HCT116 (cell line): ENCODE measurements around the gene ZNF236. TPM values are rescaled to one million over a fixed set of nuclear protein-coding genes. Genes with fewer than 3 reads are reported as not detected.
A peak's percentile ranks its signal among the peaks of the same experiment; 100 is the strongest.

ENCODE experiments used
- ATAC-seq: fragments of 200-7000 bp; cut with Tn5 transposase; 2 replicates; pipeline ENCODE4 v1.9.1; 2020; ENCODE audit warnings: mild to moderate bottlenecking, moderate library complexity
- BruUV-seq: library from RNA; stranded (reverse); fragments of 400-500 nt; replicated peaks from 2 replicates; lab custom pipeline; 2021; lab: Mats Ljungman, UMichigan
- CTCF ChIA-PET: fragments of 300-600 bp; sonication (Branson Sonifier 250); formaldehyde crosslinking; loops from one replicate; lab custom pipeline; 2021; ENCODE audit warnings: antibody characterized with exemption; lab: Charles Lee
- POLR2A ChIA-PET: fragments of 300-600, 350-600 bp; sonication (Branson Sonifier 250); formaldehyde crosslinking; loops from one replicate; lab custom pipeline; 2021; ENCODE audit warnings: antibody characterized with exemption; lab: Charles Lee
- RAD21 ChIA-PET, 2 experiments: fragments of 300-600 bp; sonication (Branson Sonifier 250); formaldehyde crosslinking; loops; one replicate each; lab custom pipeline; 2023; ENCODE audit warnings: low total read pairs in 2 of 2; ENCODE audit not compliant: uncharacterized antibody in 2 of 2, unreplicated experiment in 2 of 2, low non-redundant PET in 1 of 2; lab: Charles Lee
- DNase-seq: peaks from one replicate; pipeline ENCODE4 v3.0.0-alpha.2; 2010; ENCODE audit warnings: low read depth, low spot score
- H2AFZ ChIP-seq: fragments of 200-600 bp; shearing (Covaris generic), sonication (generic); 2 replicates; pipeline ENCODE4 v1.6.1; 2017; ENCODE audit warnings: low read depth, mixed run types, mixed read lengths, antibody characterized with exemption, low read length; ENCODE audit not compliant: poor library complexity, severe bottlenecking
- H3K27ac ChIP-seq: 2 replicates; pipeline ENCODE4 v1.5.1; 2012; ENCODE audit warnings: low read depth, low read length
- H3K27me3 ChIP-seq: fragments of 200-600 bp; sonication (generic); 2 replicates; pipeline ENCODE4 v1.6.1; 2016; ENCODE audit warnings: mixed run types, low read length, mixed read lengths; ENCODE audit not compliant: insufficient read depth
- H3K36me3 ChIP-seq, 2 experiments: fragments of 200-500 bp in 1 of 2; fragments of 200-600 bp in 1 of 2; sonication (Bioruptor generic) in 1 of 2; sonication (generic) in 1 of 2; 2 replicates each; pipeline versions ENCODE4 v1.5.1 to v1.6.1; 2014 to 2016; ENCODE audit warnings: low read length in 2 of 2, inconsistent platforms in 1 of 2, mixed read lengths in 1 of 2, mixed run types in 1 of 2; ENCODE audit not compliant: insufficient read depth in 2 of 2, control insufficient read depth in 1 of 2
- H3K4me1 ChIP-seq, 2 experiments: fragments of 200-600 bp in 1 of 2; sonication (generic) in 1 of 2; 2 replicates each; pipeline versions ENCODE4 v1.5.1 to v1.6.1; 2012 to 2017; ENCODE audit warnings: low read length in 2 of 2, inconsistent platforms in 1 of 2, mild to moderate bottlenecking in 1 of 2, mixed read lengths in 1 of 2, mixed run types in 1 of 2, moderate library complexity in 1 of 2; ENCODE audit not compliant: insufficient read depth in 2 of 2, control insufficient read depth in 1 of 2
- H3K4me2 ChIP-seq: fragments of 200-600 bp; sonication (generic); 2 replicates; pipeline ENCODE4 v1.6.1; 2017; ENCODE audit warnings: mixed run types, low read length, mixed read lengths
- H3K4me3 ChIP-seq, 2 experiments: fragments of 200-600 bp in 1 of 2; sonication (generic) in 1 of 2; replicated peaks in 1 of 2; 2 replicates each; pipeline ENCODE4 v1.5.1; 2011 to 2016; ENCODE audit warnings: low read length in 2 of 2, control low read depth in 1 of 2, low read depth in 1 of 2, mild to moderate bottlenecking in 1 of 2, mixed read lengths in 1 of 2, mixed run types in 1 of 2
- H3K79me2 ChIP-seq: fragments of 200-600 bp; sonication (generic); 2 replicates; pipeline ENCODE4 v1.6.1; 2017; ENCODE audit warnings: mild to moderate bottlenecking, mixed run types, low read length, moderate library complexity, mixed read lengths; ENCODE audit not compliant: insufficient read depth
- H3K9ac ChIP-seq: fragments of 200-600 bp; sonication (generic); 2 replicates; pipeline ENCODE4 v1.6.1; 2016; ENCODE audit warnings: low read length, mixed read lengths
- H3K9me2 ChIP-seq: fragments of 200-600 bp; sonication (generic), shearing (Covaris generic); 2 replicates; pipeline ENCODE4 v1.6.1; 2017; ENCODE audit warnings: mixed run types, mild to moderate bottlenecking, moderate library complexity; ENCODE audit not compliant: insufficient read depth
- H3K9me3 ChIP-seq, 2 experiments: fragments of 200-500 bp in 1 of 2; fragments of 200-600 bp in 1 of 2; sonication (Bioruptor generic) in 1 of 2; sonication (generic) in 1 of 2; 2 replicates each; pipeline ENCODE4 v1.6.1; 2014 to 2017; ENCODE audit warnings: low read length in 2 of 2, mixed read lengths in 2 of 2, inconsistent platforms in 1 of 2, low read depth in 1 of 2, mild to moderate bottlenecking in 1 of 2, mixed run types in 1 of 2, moderate library complexity in 1 of 2; ENCODE audit not compliant: control insufficient read depth in 1 of 2, insufficient read depth in 1 of 2
- H4K20me1 ChIP-seq: fragments of 200-600 bp; sonication (generic), shearing (Covaris generic); 2 replicates; pipeline ENCODE4 v1.6.1; 2017; ENCODE audit warnings: mixed run types, mild to moderate bottlenecking, moderate library complexity; ENCODE audit not compliant: insufficient read depth
- EZH2 ChIP-seq: fragments of 200-600 bp; sonication (generic); IDR thresholded peaks from 2 replicates; pipeline ENCODE4 v1.6.1; 2017; ENCODE audit warnings: antibody characterized with exemption, mixed run types
- EZH2phosphoT487 ChIP-seq: fragments of 200-600 bp; IDR thresholded peaks from 2 replicates; pipeline ENCODE4 v1.6.1; 2018; ENCODE audit warnings: antibody characterized with exemption, borderline replicate concordance
- FOSL1 ChIP-seq: IDR thresholded peaks from 2 replicates; pipeline ENCODE4 v1.6.1; 2012; ENCODE audit warnings: low read depth
- REST ChIP-seq: IDR thresholded peaks from 2 replicates; pipeline ENCODE4 v1.6.1; 2012; ENCODE audit warnings: low read depth
- SP1 ChIP-seq: IDR thresholded peaks from 2 replicates; pipeline ENCODE4 v1.6.1; 2012; ENCODE audit warnings: low read depth
- TCF7L2 ChIP-seq: IDR thresholded peaks from 2 replicates; pipeline ENCODE4 v1.7.0; 2011; ENCODE audit warnings: borderline replicate concordance, inconsistent platforms; ENCODE audit not compliant: insufficient read depth, insufficient read length; ENCODE audit errors: extremely low read depth
- intact Hi-C: fragments of 100-400 bp; cut with micrococcal nuclease; formaldehyde crosslinking; loops from 2 replicates; pipeline ENCODE4 v1.10.0; 2022
- total RNA-seq: library from RNA; stranded (reverse); gene quantifications from one replicate; pipeline ENCODE4 v1.2.1, GENCODE V29; 2021; ENCODE audit not compliant: unreplicated experiment

Gene ZNF236
- total RNA-seq, 1 experiment from 2014 or later, result 15.0 TPM

GRCh38 chr18:76821356-76821874, 942 bp upstream of the ZNF236 start:
- peak overlapping the region; percentile 97 for H3K27ac ChIP-seq
- intact Hi-C loops, result loop anchor here (2.0 to 5.0 kb wide), 2 partner anchors 19 to 246 kb away; no protein-coding TSS in a partner anchor
- ChIA-PET POLR2A (no interaction called here), RAD21 (no interaction called here), CTCF (interaction anchor here (2.1 kb wide), 1 partner anchor 19 kb away, joined by 8 read pairs; no protein-coding TSS in a partner anchor)
- no peaks in the 10 kb centered on the region for H3K36me3 ChIP-seq
- H3K4me2 ChIP-seq, result peak overlapping the region; percentile 95
- BruUV-seq, result no TSS peak
- H3K27me3 ChIP-seq, result no peaks in the 10 kb centered on the region
- peak overlapping the region; percentile 75 to 92 for H3K4me3 ChIP-seq
- H3K4me1 ChIP-seq, result peaks cover 11 to 35% of the 10 kb centered on the region in 2 experiments
- peak overlapping the region; percentile 97 for H3K9ac ChIP-seq
- no peaks in the 10 kb centered on the region for H4K20me1 ChIP-seq
- TF ChIP-seq REST (no peak), TCF7L2 (no peak), FOSL1 (no peak), EZH2 (no peak), EZH2phosphoT487 (no peak), SP1 (no peak)
- no peaks in the 10 kb centered on the region for H3K9me3 ChIP-seq
- DNase-seq (no peak), ATAC-seq (peak; percentile 3; the same call in 1 of the 2 replicates)
- no peaks in the 10 kb centered on the region for H3K9me2 ChIP-seq
- H3K79me2 ChIP-seq, result peaks cover 74% of the 10 kb centered on the region
- no peak overlapping the region for H2AFZ ChIP-seq
